Activated CD4-positive, CD25-positive, alpha-beta regulatory T cell treated with anti-CD3 and anti-CD28 coated beads, Interleukin-2, amount 50 U/mL, for 24 hours (primary cell): ENCODE data around the gene ITSN2.

Experiments
- ATAC-seq, 2 donors: fragments of 150-1000 bp; cut with Tn5 transposase; one replicate each; pipeline ENCODE4 v1.10.0; 2021; ENCODE audit warnings: mild to moderate bottlenecking in 1 of 2, moderate library complexity in 1 of 2

ITSN2 gene

DNA sequence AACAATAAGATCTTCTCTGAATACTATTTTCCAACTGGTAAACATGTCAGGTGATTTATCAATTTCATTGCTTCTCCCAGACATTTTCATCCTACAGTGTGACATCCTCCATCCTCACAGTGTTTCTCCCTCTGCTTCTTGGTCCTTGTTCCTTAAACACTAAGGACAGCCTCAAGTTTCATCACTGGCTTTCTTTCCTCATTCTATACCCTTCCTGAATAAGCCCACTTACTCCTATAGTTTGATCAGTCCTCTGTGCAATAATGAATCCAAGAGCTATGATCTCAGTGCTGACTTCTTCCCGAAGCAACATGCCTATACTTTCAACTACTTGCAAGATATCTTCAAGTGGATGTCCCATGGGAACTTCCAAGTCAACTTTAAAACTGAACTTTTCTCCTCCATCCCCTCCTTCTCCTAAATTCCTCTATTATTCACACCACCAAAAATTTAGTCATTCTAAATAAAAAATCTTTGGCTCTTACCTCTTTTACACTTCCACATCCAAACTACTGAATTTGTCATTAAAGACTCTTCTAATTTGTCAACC, 97.8 kb downstream of the ITSN2 start:
- ATAC-seq: no peak

DNA sequence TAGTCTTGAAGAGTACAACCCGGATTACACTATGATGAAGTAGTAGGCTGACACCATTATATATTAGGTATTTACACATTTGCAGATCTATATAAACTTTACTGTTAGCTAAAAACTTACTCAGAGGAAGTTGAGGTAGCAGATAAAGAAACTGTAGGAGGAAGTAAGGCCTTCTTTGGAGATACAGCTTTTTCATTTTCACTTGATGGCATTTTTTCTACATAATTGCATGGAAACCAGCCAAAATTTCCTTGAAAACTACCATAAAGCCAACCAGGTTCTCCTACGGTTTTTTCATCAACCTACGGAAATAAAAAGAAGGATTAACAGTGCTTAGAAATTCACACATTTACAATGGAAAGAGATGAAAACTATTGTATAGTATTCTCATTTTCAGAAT, 98.9 kb downstream of the ITSN2 start:
- ATAC-seq: no peak

- no peak for ATAC-seq
Measured at GRCh38 chr2:24259316-24259715, 101.0 kb downstream of the ITSN2 start.

DNA sequence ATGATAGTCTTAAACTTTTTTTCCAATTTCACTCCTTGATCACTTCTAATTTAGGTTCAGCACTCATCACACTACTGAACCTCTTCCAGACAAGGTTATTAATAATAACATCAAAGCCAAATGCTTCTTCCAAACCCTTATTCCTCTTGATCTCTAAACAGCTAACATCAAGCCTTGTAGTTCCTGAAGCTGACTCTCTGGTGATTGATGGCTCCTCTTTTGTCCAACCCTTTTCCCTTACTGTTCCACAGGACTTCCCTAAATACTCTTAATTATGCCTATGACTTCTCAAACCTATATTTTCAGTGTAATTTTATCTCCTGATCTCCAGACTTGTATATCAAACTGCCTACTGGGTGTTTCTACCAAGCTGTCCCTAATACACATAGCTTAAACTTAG, 101.6 kb downstream of the ITSN2 start:
- ATAC-seq: no peak

DNA sequence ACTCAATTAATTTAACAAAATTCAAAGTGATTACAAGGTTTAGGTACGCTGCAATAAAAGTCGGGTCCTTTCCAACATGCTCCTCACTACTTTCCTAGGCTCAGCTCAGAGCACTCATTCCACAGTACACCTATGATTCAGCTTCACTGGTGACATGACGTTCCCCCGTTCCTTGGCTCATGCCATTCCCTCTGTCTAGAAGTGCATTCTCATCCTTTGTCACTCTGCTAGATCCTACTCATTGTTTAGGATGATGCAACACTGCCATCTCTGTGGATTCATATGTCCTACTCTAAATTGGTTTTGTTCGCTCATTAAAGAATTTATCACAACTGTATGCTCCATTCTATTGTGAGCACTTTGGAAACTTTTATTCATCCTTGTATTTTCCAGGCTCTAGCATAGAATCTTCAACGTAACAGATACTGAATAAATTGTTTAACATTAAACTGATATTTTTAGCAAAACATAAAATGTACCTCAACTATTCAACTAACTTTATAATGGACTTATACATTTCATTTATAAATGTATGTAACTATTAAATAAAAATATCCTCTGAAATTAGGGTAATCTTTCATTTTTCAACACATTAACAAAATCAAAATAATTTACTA, 106.9 kb downstream of the ITSN2 start:
- ATAC-seq: no peak

GRCh38 chr2:24247592-24247991, 112.7 kb downstream of the ITSN2 start:
- no peak for ATAC-seq

DNA sequence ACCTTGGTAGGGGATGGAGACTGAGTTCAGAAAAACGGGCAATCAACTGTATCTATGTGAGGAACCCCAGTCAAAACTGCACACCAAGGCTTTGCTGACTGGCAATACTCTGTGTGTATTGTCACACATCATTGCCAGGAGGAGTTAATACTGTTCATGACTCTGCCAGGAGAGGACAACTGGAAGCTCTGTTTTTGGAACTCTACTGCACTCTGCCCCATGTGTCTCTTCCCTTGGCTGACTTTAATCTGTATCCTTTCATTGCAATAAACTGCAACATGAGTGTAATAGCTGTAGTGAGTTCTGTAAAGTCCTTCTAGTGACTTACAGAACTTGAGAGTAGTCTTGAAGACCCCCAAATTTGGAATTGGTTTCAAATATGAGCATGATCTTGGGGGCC, 113.2 kb downstream of the ITSN2 start:
- no peak for ATAC-seq

DNA sequence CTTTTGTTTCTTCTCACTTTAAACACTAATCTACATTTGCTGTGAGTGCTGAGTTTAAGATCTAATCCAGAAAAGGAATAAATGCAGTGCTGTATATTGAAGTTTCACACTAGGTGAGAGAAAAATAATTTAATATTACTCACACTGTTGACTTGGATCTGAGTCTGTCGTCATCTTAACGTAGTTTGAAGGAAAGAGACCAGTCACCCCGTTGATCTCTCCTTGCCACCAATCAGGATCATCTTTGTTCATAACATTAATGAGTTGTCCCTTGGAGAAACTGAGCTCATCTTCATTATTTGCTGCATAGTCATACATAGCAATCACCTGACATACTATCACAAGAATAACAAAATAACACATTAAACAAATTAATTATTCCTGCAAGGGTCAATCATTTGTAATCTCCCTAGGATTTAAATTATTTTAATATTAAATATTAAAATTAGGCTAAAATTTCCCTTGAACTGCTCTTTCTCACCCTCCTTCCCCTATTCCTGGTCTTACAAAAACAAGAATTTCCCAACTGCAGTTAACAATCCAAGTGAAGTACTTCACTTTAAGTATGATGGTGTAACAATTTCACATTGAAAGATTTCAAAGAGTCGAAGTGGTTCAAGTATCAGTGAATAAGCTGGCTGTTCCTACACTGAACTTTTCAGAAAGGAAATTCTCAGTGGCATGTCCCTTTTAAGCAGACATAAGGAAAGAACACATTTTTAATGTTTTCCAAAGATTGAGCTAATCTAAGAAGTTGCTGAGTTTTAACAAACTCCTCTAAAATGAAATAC, 114.2 kb downstream of the ITSN2 start:
- no peak for ATAC-seq

DNA sequence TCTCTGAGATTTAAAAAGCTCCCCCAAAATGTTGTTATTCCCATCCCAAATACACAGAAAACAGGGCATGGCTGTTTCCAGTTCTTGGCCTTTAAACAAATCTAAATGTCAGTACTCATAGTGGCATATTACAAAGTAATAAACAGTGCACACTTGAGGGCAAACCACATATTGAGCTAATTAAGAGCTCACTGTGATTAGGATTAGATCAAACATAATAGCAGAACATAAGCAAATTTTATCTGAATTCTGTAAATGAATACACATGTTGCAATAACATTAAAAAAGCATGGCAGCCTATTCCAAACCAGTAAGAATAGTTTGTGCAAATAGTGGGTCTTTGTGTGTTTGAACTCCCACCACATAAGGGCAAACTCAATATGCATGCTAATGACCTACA, 118.8 kb downstream of the ITSN2 start:
- ATAC-seq: no peak

GRCh38 chr2:24239553-24239952, 120.8 kb downstream of the ITSN2 start:
- ATAC-seq: no peak

DNA sequence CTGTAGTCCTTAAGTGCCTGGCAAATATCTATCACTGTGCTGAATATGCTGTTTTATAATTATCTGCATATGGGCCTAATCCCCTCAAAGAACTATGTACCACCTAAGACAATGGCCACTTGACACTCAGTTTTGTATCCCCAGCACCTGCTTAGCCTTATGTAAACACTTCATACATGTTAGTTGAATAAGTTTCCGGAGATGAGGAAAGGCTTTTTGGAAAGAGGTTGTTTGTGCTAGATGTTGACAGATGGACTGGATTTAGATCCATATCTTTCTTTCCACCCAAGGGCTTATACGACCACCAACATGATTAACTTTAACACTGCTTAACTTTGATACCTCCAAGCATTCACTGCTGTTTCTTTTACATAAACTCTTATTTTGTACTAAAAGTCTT, 122.2 kb downstream of the ITSN2 start:
- no peak for ATAC-seq

DNA sequence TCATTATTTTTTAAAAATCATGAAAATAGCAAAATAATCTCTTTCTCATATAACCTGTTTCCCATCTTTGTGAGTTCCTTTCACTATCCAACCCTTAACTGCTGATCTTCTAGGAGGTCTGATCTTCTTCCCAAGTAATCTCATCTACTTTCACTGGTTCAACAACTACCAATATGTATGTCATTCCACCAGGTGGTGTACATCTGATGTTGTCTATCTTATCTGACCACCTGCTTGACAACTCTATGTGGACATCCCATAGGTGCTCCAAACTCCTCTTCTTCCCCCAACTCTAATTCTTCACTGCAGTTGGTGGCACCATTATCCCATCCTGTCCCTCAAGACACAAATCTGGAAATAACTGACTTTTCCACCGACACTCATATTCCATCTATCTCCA, 123.0 kb downstream of the ITSN2 start:
- no peak for ATAC-seq

DNA sequence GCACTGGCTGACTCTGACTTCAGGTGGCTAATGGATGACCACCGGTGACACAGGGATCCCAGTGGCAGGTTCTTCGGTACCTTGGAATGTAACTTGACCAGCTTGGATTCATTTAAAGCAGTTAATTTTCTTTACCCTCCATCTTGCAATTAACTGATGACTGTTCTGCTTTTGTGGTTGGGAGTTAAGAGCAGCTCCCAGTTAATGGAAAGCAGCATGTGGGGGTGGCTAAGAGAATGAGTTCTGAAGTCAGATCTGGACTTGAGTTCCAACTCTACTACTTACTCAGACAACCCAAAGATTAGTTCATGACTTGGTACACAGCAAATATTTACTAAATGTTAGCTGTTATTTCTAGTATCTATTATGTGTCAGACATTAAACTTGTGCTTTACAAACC, 127.0 kb downstream of the ITSN2 start:
- ATAC-seq: no peak

- ATAC-seq: no peak
Measured at GRCh38 chr2:24231461-24231881, 128.9 kb downstream of the ITSN2 start.

- ATAC-seq: no peak
Measured at GRCh38 chr2:24228470-24228869, 131.9 kb downstream of the ITSN2 start.

DNA sequence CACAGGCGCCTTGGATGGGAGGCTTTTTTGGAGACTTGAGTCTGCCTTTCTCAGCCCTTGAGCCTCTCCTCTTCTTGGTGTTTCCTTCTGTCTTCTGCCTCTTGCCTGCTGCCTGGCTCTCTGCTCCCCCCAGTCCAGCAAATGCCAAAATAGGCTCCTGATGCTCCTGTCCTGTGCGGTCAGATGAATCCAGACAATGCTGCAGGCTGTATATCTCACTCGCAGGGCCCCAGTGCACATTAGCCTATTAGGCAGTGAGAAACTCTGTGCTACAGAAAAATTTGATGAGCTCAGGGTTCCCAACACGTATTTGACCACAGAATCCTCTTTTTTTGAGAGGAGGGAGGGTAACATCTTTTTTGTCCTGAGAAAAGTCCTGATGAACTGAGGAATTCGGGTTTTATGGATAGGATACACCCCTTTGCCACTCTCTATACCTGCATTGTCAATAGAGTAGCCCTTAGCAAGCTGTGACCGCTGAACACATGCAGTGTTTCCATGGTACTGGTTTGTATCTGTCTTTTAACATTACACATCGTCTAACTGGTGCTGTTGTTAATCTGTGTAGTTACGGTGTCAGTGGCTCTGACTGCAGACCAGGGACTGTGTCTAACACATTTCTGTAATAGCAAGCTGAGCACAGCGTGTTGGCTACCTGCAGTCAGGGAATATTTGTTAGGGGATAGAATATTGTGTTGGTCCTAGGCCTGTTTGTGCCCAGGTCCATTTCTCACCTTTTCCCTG, 134.7 kb downstream of the ITSN2 start:
- ATAC-seq: no peak

- no peak for ATAC-seq
Measured at GRCh38 chr2:24222946-24223345, 137.4 kb downstream of the ITSN2 start.

GRCh38 chr2:24221343-24222050, 138.8 kb downstream of the ITSN2 start:
- ATAC-seq: no peak

DNA sequence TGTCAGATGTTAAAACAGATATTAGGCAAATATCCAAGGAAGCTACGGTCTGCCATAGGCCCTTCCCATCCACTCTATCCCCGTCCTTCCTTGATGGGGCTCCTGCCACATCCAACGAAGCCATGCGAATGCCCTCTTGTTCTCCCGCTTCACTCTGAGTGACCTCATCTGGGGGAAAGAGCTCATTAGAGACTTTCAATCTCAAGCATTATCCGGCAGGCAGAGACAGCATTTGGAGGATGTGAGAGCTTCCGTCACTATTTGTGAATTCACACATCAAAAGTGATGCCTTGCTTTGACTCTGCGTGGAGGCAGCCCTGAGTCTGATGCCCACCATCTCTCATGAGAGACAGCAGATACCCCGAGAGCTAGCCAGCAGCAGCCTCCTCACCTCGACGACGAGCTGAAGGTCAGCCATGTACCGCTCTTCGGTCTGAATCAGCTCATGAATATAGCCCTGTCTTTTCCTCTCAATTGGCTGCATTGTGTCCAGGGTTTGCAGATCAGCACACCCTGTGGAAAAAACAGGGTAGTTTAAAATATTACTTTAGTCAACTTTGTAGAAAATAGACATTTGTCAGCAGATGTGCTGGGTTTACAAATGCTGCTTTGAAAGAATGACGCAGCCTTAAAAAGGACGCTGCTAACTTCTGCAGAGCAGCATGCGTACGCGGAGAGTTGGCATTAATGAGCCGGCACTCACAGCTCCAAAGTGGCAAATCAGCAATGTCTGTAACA, 139.6 kb downstream of the ITSN2 start:
- ATAC-seq: no peak

- ATAC-seq: peak; percentile 92 to 98
Measured at GRCh38 chr2:24214880-24215279, 145.5 kb downstream of the ITSN2 start.

GRCh38 chr2:24211408-24211807, 148.9 kb downstream of the ITSN2 start:
- no peak for ATAC-seq

DNA sequence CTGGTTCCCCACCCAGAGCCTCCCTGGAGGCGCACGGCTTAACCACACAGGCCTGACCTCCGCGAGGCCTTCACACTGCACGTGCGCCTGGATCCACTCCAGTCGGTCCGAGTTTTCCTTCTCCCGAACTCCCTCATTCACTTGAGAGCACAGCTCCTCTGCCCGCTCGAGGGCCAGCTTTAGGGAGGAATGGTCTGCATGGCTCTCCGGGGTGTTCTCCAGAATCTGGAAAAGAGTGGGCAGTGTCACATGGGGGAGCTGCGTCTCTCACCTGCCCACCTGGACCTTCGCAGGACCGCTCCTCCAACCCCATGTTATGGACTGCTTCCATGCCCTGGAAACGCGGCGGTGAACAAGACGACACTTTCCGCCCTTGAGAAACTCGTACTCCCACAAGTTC, 149.6 kb downstream of the ITSN2 start:
- ATAC-seq: no peak
